HG03064 (cell line): ENCODE measurements around the gene SREK1IP1.
"Not testable (repeated sequence)": the region's sequence is repeated elsewhere in the genome, so short reads cannot be mapped to it uniquely, and the experiment has no call there.

ENCODE experiments used
- ATAC-seq: cut with Tn5 transposase; IDR thresholded peaks from one replicate; pipeline ENCODE4 v1.9.1; 2021; ENCODE audit warnings: low read depth; ENCODE audit not compliant: unreplicated experiment

The SREK1IP1 gene

GRCh38 chr5:64765804-64766504, 2.5 kb downstream of the SREK1IP1 start:
- no peak for ATAC-seq

GRCh38 chr5:64763948-64764503, 4.5 kb downstream of the SREK1IP1 start:
- ATAC-seq: no peak

GRCh38 chr5:64759960-64760660, 8.4 kb downstream of the SREK1IP1 start:
- ATAC-seq: no peak

GRCh38 chr5:64758901-64759300, 9.6 kb downstream of the SREK1IP1 start:
- ATAC-seq: no peak

GRCh38 chr5:64754066-64754465, 14.4 kb downstream of the SREK1IP1 start:
- ATAC-seq: no peak

GRCh38 chr5:64749385-64749784, 19.1 kb downstream of the SREK1IP1 start:
- no peak for ATAC-seq

- ATAC-seq: no peak
These were observed 22.0 kb downstream of the SREK1IP1 start for GRCh38 chr5:64746446-64746845.

- ATAC-seq: no peak
These were observed 23.6 kb downstream of the SREK1IP1 start for GRCh38 chr5:64744914-64745313.

GRCh38 chr5:64742821-64743220, 25.7 kb downstream of the SREK1IP1 start:
- ATAC-seq: no peak

GRCh38 chr5:64742411-64742810, 26.1 kb downstream of the SREK1IP1 start:
- no peak for ATAC-seq

- ATAC-seq: no peak
These were observed 41.3 kb downstream of the SREK1IP1 start for GRCh38 chr5:64727150-64727549.

- no peak for ATAC-seq
These were observed 45.9 kb downstream of the SREK1IP1 start for GRCh38 chr5:64722588-64722987.

GRCh38 chr5:64714495-64714894, 54.0 kb downstream of the SREK1IP1 start:
- ATAC-seq: not testable (repeated sequence)

GRCh38 chr5:64707191-64707590, 61.3 kb downstream of the SREK1IP1 start:
- no peak for ATAC-seq

- ATAC-seq: not testable (repeated sequence)
These were observed 62.4 kb downstream of the SREK1IP1 start for GRCh38 chr5:64706074-64706473.

- no peak for ATAC-seq
These were observed 67.7 kb downstream of the SREK1IP1 start for GRCh38 chr5:64700765-64701164.

- ATAC-seq: not testable (repeated sequence)
These were observed 72.1 kb downstream of the SREK1IP1 start for GRCh38 chr5:64696414-64696813.

- ATAC-seq: no peak
These were observed 74.9 kb downstream of the SREK1IP1 start for GRCh38 chr5:64693636-64694035.

- ATAC-seq: no peak
These were observed 77.2 kb downstream of the SREK1IP1 start for GRCh38 chr5:64691291-64691690.

- no peak for ATAC-seq
These were observed 77.9 kb downstream of the SREK1IP1 start, which contains the start of gene SHISAL2B for GRCh38 chr5:64690417-64691151. Gene SHISAL2B (plus strand): TSS chr5:64690503. CDS start chr5:64690624, 121 bp downstream.

GRCh38 chr5:64690104-64690416, 78.4 kb downstream of the SREK1IP1 start:
- no peak for ATAC-seq
